GM18858 (cell line): ENCODE results near the gene PEX26.
A peak's percentile ranks its signal among the peaks of the same experiment; 100 is the strongest.
"Not testable (repeated sequence)": the region's sequence is repeated elsewhere in the genome, so short reads cannot be mapped to it uniquely, and the experiment has no call there.

Experiments
- ATAC-seq: cut with Tn5 transposase; IDR thresholded peaks from one replicate; pipeline ENCODE4 v1.9.1; 2021; ENCODE audit not compliant: unreplicated experiment

PEX26 gene

DNA sequence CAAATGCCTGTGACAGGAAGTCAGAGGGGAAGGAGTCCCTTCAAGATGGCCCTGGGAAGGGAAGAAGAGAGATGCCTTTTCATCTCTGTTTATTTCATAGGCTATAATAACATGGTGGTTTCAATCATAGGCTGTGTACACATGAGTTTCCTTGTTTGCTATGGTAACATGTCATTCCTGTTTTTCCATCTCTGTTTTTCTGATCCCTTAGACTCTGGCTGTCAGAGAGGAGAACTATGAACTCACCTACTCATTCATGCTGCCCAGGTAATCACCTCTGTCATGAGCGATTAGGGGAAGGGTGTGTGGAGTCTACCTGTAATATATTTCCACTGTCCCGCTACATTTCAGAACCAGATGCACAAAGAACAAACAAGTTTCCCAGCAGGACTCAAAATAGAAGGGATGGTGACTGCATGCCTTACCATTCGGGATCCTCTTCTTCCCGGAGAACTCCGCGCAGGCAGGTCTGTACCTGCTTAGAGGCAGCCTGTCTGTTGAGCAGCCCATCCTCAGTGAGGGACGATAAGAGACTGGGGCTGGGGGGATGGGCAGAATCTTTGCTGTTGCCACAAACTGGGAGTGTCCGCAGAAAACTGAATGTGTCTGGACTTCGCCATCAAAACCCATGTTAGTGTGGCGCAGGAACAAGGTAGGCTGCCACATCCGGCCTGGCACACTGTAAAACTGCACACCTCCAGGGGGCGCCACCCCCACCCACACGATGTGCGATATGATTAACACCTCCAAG lies 7.1 kb upstream of the PEX26 start:
- no peak for ATAC-seq

DNA sequence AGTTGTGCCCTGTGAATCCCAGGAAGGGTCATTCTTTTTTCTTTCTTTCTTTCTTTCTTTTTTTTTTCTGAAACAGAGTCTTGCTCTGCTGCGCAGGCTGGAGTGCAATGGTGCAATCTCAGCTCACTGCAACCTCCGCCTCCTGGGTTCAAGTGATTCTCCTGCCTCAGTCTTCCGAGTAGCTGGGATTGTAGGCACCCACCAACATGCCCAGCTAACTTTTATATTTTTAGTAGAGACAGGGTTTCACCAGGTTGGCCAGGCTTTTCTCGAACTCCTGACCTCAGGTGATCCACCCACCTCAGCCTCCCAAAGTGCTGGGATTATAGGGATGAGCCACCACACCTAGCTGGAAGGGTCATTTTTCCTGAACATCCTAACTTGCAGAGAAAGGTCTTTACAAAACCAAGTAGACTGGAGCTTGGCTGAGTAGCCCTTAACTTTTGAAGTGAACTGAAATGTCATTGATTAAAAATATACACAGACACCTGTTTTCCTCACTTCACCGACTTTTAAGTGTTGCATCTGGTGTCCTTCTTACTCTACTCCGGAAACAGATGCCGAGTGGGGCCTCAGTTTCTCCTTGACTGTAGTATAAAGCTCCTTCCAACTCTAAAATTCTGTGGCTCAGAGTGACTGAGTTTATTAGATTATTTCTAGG lies 6.4 kb upstream of the PEX26 start:
- ATAC-seq = not testable (repeated sequence)

DNA sequence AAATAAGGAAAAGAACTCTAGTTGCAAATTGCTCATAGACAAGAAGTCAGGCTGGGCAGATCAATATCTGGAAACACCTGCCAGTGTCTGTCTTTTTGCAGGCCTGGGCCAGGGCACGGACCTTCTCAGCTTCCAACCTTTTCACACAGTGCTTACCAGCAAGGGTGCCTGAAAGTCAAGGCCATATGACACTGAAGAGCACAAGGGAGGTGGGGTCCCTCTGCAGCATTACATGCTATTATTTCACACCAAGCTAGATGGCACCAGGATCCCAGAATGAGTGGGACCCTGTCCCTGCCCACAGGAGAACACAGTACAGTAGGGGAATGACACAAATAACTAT lies 5.9 kb upstream of the PEX26 start:
- no peak for ATAC-seq

DNA sequence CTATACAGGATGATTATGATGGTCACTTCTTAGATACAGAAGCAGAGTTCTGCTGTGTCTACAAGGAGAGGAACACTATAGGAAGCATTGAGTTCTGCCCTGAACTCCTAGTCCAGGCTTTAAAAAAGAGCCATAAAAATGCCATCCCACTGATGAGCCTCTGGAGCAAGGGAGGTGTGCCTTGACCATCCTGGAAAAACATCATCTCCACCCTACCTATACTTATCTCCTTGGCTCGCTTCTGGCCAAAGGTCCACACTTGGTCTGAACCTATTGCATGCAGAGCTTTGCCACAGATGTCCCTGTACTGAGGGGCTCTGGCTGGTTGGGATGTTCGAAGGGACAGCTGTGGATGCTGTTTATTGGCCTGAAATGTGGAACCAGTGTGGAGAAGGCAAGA lies 4.3 kb upstream of the PEX26 start:
- no peak for ATAC-seq

DNA sequence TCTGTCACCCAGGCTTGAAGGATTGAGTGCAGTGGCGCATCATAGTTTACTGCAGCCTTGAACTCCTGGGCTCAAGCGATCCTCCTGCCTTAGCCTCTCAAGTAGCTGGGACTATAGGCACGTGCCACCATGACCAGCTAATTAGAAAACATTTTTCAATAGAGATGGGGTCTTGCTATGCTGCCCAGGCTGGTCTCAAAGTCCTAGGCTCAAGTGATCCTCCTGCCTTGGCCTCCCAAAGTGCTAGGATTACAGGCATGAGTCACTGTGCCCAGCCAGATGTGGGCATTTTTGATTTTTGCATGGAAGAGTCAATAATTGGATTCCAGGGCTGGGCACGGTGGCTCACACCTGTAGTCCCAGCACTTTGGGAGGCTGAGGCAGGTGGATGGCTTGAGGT lies 3.9 kb upstream of the PEX26 start:
- not testable (repeated sequence) for ATAC-seq

DNA sequence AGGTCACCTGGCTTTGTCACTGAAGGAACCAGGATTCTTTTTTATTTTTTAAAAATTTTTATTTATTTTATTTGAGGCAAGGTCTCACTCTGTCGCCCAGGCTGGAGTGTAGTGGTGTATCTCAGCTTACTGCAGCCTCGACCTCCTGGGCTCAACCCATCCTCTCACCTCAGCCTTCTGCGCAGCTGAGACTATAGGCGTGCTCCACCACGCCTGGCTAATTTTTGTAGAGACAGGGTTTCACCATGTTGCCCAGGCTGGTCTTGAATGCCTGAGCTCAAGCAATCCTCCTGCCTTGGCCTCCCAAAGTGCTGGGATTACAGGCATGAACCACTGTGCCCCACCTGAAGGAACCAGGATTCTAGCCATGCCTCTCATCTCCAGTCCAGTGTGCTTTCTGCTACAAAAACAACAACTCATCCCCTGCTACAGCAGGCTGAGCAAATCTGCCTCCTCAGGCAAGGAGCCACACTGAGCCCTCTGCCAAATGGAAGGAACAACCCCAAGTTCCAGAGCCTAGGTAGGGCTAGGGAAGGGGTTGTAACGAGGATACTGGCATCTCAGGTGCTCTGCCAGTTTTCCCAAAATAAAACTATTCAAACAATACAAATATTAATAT lies 2.6 kb upstream of the PEX26 start:
- ATAC-seq = no peak

DNA sequence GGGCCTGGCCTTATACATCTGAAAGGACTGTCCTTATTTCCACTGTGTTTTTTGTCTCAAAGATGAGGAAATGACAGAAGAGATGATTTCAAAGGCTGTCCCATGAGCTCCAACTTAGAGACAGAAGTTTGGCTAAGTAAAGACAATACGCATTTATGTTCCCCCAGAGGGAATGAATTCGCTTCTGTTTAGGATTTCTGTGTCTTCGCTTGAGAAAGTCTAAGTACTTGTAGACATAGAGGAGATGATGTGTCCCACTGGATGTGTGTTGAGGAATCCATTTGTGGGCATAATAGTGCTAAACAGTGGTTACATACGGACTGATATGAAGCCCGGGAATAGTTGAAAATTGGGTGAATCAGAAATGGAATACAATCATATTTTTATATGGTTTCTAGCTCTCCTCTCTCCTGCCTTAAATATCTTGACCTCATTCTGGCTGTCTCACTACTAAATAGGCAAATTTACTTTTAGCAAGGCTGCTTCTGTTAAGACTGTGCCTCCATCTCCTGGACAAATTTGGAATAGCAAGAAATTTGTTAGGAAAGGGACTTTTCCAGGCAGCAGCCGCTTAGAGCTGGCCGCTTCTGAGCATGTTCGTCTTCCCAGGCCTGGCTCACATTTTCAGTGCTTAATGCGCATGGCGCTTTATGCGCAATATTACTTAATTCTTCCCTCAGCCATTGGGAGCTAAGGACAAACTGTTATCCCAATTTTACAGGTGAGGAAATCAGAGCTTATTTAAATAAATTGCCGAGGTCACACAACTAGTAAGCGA lies 1.9 kb upstream of the PEX26 start:
- peak; percentile 31 for ATAC-seq

DNA sequence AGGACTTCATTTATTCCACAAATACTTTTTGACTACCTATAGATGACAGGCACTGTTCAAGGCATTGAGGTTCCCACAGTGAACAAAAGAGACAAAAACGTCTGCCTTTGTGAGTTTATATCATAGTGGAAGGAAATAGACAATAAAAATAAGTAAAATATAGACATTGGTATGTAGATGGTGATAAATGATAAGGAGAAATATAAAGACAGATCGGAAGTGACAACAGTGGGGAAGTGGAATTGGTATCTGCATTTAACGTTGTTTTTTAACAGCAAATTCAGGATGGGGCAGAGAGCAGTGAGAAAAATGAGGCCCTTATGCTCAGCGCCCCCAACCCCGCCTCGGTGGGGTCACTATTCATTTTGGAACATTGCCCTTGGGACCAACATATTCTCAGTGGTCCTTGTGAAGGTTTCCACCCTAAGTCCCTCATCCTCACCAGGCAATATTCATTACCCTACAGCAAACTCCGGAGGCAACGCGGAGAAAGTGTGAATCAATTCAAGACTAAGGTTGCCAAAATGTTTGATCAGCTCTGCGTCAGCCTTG lies 627 bp upstream of the PEX26 start:
- ATAC-seq = peak; percentile 5

DNA sequence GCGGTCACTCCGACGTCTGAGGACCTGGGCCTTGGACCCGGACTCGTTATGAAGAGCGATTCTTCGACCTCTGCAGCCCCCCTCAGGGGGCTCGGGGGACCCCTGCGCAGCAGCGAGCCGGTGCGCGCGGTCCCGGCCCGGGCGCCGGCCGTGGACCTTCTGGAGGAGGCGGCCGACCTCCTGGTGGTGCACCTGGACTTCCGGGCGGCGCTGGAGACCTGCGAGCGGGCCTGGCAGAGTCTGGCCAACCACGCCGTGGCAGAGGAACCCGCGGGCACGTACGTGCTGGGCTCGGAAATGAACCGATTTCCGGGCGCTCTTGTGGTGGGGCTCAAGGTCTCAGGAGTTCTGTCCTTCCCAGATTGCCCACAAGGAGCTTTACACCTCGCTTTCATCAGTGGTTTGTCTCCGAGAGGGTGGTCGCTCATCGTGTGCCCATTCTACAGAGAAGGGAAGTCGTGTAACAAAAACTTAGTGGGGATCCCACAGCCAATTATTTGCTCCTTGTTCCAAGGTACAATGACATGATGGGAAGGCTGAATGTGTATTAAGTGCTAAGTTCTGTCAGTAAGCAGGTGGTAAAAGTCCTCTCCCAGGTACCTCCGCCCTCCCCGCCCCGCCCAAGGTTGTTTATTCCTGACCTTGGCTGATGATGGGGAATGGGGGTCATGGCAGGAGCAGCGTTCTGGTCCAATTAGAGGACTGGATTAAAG lies 695 bp downstream of the PEX26 start:
- ATAC-seq = no peak

DNA sequence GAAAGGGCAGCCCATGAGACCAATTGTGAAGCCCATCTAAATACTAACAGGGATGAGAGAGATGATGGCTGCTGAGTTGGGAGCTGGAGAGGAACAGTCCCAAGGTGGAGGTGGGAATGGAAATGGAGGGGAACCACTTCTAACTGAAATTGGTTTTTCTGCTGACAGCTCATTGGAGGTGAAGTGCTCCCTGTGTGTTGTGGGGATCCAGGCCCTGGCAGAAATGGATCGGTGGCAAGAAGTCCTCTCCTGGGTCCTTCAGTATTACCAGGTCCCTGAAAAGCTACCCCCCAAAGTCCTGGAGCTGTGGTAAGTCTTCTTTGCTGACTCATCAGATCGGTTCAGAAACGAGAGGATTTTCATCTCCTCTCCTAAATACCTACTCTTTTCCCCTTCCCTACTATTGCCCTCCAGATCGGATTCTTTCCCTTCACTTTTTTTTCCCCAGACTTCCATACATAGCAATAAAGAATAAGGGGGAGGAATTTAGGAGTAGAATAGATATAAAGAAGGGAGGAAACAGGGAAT lies 2.0 kb downstream of the PEX26 start:
- no peak for ATAC-seq

DNA sequence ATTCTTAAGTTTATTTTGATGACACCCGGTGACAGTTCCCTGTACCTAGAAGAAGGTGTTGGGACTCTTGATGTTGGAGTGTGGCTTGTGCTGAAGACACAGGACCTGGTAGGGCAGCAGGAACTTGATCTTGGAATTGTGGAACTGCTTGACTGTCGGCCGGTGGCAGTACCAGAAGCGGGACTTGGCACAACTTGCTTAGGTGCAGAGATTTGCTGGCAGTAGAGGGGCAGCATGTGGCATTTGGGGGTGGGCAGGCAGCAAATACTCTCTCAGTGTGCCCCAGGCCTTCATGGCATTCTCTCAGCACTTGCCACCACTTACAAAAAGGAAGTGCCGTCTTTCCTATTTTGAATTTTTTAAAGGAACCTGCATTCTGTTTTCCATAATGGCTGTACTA lies 3.6 kb downstream of the PEX26 start:
- ATAC-seq = no peak

DNA sequence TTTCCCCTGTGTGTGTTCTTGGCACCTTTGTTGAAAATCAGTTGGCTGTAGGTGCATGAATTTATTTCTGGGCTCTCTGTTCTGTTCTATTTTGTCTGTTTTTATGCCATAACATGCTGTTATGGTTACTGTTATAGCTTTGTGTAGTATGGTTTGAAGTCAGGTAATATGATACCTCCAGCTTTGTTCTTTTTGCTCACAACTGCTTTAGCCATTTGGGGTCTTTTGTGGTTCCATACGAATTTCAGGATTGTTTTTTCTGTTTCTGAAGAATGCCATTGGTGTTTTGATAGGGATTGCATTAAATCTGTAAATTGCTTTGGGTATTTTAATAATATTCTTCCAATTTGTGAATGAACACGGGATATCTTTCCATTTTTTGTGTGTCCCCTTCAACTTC lies 4.7 kb downstream of the PEX26 start:
- ATAC-seq = no peak

DNA sequence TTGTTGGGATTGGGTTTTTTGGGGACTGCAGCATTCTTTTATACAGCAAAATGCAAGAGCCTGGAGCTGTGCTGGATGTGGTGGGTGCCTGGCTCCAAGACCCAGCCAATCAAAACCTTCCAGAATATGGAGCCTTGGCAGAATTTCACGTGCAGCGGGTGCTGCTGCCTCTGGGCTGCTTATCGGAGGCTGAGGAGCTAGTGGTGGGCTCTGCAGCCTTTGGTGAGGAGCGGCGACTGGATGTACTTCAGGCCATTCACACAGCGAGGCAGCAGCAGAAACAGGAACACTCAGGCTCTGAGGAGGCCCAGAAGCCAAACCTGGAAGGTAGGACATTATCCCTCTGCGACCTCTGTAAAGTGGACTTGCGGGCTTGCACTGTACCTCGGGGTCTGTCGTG lies 5.6 kb downstream of the PEX26 start:
- ATAC-seq = no peak

DNA sequence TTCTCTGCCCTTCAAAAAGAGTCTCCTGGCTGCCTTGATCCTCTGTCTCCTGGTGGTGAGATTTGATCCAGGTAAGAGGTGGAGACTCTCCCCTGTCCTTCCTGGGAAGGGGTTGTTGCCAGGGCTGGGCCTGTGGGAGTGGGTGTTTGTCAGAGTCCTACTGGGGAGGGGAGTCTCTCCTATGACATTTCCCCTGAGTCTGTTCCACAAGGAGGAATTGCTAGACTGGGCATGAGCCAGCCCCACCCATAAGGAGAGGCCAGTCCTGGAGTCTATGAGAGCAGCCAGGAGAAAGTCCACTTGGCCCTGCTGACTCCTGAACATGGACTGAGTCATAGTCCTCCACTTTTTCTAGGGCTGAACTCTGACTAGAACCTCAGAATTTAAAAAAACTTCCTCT lies 7.4 kb downstream of the PEX26 start:
- ATAC-seq = no peak

DNA sequence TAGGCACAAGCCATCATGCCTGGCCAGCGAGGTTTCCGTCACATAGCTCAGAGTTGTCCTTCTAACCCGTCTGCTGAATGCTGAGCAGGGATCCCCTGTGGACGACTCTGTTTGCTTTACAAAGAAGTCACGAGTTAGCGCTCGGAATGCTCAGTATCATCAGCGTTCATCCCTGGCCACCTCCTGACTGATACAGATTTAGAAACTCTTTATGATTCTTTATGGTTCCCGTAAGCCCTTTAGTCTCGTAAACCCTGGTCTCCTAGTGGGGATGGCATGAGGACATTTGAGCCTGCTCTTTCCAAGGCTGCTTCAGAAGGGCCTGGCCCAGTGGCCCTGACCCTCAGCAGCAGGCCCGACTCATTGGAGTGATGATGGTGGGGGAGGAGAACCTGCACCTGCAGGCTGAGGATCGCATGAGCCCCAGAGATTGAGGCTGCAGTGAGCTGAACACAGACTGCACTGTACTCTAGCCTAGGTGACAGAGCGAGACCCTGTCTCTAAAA lies 9.6 kb downstream of the PEX26 start:
- no peak for ATAC-seq

DNA sequence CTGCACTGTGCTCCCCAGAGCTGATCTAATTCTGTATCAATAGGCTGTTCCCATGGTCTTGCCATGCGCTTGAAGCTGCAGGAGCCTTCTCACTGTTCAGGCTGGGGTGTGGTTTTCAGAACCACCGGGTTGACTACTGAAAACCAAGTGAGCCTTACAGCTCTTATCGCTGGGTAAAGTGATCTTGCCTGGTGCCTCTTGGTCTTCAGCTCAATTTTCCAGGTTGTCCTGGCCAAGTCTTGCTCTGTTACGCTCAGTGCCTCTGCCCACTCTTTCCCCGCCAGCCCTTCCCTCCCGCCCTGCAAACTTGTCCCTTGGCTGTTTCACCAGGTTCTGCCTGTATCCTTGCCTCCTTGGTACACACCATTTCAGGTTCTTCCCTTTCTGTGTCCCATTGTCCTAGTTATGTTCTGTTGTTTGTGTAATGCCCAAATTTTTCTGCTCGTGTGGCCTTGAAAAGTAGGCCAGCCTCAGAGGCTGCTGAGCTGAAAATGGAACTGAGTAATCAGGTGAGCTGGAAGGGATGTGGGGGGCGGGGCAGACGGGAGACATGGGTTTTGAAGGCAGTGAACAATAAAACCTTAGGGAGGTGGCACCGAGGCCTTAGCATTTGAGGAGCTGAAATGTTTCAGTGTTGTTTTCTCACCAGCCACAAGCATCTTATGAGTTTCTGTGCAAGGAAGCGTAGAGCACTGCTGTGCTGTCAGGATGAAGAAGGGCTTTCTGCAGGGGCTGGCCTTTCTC lies 11.2 kb downstream of the PEX26 start:
- ATAC-seq = peak; percentile 49

DNA sequence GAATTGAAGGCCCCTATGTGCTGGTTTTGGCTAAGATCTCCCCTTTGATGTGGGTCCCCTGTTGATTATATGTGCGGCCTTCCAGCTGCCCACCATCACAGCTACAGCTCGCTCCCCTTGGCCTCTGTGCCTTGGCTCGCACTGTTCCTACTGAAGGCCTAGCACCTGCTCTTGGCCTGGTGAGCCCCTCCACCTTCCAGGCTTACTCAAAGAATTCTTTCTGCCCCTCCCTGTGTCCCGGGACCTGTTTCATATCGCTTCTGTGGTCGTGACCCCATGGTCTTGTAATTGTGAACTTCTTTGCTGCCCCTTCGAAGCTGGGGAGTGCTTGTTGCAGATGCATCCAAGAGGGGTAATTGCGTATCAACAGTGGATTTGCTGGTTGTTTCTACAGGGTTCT lies 12.5 kb downstream of the PEX26 start:
- no peak for ATAC-seq

DNA sequence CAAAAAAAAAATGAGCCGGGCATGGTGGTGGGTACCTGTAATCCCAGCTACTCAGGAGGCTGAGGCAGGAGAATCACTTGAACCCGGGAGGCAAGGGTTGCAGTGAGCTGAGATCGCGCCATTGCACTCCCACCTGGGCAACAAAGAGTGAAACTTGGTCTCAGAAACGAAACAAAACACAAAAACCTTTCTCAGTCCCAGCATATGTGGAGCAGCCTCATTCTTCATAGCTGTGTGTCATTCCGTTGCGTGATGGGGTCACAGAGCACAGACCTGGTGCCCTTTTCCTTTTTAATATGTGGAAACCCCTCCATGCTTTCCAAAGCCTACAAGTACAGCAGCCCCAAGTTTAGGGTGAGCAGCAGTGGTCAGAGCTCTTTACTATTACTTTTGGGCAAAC lies 13.7 kb downstream of the PEX26 start:
- no peak for ATAC-seq

DNA sequence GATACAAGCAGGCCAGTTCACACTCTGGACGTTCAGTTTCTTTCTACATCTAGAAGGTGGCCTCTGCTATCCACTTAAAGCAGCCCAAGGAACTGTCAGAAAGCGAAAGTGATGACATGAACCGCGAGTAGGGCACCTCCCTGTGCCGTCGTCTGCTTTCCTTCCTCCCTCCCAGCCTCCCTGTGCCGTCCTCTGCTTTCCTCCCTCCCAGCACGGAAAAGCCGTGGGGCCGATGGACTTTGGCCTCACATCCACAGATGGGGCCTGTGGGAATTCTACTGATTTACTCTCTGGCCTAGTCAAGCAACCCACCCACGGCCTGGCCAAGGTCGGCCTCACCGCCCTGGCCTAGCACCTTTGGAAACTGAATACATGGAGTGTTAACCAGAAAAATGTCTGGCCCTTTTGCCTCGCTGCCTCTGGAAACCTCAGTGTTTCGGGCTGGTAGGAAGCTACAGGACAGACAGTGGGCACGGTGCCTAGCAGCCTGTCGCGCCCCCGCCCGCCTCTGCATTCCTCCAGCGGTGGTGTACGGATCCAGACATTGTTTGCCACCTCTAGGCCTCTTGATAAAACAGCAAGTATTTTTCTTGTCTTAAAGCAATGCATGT lies 14.2 kb downstream of the PEX26 start:
- no peak for ATAC-seq
